Stimulated activated CD8-positive, alpha-beta memory T cell treated with anti-CD3 and anti-CD28 coated beads, Interleukin-12 subunit alpha, Interleukin-12 subunit beta, amount 100 ng/mL, for 4 hours (primary cell): ENCODE results near the gene CBL.
A peak's percentile ranks its signal among the peaks of the same experiment; 100 is the strongest.
"Not testable (repeated sequence)": the region's sequence is repeated elsewhere in the genome, so short reads cannot be mapped to it uniquely, and the experiment has no call there.

Experiments
- DNase-seq: peaks from one replicate; pipeline ENCODE4 v3.0.0-alpha.2; 2020; ENCODE audit warnings: low read depth

The CBL gene

DNA sequence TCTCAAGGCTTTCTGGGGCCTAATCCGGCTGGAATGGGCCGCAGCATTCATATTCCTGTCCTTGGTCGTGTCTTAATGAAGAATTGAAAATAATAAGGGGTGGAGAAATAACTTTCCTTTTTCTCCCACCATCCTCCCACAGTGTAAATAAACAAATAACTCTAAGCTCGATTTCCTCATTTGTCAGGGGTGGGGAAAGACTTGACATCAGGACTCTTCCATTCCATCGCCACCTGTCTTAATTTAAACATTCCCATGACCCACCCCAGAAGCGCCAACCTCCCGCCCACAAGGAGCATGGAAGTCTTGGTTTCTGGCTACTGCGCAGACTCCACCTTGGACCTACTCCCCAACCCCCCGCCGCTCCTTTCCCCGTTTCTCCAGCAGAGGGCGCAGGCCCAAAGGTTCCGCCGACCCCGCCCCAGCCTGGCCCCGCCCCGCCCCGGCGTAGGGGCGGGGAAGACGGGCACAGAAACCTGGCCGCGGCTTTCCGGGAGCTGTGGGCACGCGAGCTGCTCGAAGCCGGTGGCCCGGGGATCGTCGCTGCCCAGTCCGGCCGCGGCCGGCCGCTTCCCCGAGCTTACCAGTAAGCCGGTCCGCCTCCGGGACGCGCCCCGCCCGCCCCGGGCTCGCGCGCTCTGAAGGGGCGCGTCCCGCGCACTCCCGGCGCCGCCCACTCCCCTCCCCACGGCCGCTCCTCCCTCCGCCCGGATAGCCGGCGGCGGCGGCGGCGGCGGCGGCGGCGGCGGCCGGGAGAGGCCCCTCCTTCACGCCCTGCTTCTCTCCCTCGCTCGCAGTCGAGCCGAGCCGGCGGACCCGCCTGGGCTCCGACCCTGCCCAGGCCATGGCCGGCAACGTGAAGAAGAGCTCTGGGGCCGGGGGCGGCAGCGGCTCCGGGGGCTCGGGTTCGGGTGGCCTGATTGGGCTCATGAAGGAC, at the start of gene CBL:
TSS of gene CBL (plus strand) at position 766 of the 937 bp plus-strand sequence. CDS start at position 845, 79 bp downstream.
- peak; percentile 93 for DNase-seq

- no peak for DNase-seq
Measured at GRCh38 chr11:119156496-119156895, 49.6 kb upstream of the CBL start.

DNA sequence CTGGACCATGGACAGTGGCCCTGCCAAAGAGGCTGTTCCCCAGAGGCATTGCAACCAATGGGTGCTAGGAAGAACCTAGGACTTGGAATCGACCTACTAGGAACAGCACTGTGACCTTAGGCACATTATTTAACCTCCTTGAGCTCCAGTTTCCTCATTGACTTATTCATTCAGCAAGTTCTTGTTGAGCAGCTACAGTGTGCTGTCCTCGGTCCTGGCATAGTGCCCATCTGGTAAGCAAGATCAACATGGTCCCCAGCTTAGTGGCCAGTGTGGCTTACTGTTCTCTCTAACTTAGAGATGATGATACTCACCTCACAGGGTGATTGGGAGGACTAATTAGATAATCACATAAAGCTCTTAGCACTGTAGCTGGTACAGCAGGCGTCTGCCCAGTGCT, 49.1 kb upstream of the CBL start:
- DNase-seq, result no peak

DNA sequence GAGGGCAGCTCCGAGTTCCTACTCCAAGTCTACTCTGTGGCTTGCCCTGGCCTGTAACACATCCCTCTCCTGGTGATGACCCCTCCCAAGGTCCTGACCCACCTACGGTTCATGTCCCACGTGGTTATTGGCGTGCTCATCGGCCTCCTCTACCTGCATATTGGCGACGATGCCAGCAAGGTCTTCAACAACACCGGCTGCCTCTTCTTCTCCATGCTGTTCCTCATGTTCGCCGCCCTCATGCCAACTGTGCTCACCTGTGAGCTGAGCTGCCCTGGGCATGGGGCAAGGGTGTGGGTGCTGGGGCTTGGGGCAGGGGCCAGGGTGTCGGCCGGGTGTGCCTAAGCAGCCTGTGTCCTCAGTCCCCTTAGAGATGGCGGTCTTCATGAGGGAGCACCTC, 47.7 kb upstream of the CBL start:
- no peak for DNase-seq

GRCh38 chr11:119160151-119160550, 46.0 kb upstream of the CBL start:
- DNase-seq, result no peak

- DNase-seq, result no peak
Measured at GRCh38 chr11:119161871-119162270, 44.3 kb upstream of the CBL start.

DNA sequence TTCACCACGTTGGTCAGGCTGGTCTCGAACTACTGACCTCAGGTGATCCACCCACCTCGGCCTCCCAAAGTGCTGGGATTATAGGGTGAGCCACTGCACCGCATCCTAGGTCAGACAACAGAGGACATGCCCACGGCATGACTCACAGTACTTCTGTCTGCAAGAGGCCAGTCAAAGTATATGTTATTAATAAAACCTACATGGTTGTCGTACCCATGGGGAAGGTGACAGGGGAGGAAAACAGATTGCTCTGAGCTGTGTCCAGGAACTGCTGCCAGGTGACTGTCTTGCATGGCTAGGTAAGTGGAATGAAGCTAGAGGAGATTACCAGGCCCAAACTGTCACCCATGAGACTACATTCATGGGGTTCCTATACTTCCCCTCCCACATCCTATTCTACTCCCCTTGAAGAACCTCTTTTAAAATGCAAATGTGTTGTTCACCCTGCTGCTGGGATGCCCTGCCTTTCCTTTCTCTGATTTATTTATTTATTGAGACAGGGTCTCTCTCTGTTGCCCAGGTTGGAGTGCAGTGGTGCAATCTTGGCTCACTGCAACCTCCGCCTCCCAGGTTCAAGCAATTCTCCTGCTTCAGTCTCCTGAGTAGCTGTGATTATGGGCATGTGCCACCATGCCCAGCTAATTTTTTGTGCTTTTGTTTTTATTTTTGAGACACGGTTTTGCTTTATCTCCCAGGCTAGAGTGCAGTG, 39.6 kb upstream of the CBL start:
- no peak for DNase-seq

DNA sequence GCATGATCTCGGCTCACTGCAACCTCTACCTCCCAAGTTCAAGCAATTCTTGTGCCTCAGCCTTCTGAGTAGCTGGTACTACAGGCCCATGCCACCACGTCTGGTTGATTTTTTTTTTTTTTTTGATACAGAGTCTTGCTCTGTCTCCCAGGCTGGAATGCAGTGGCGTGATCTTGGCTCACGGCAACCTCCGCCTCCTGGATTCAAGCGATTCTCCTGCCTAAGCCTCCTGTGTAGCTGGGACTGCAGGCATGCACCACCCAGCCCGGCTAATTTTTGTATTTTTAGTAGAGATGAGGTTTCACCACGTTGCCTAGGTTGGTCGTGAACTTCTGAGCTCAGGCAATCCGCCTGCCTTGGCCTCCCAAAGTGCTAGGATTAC, 39.1 kb upstream of the CBL start:
- not testable (repeated sequence) for DNase-seq

GRCh38 chr11:119167933-119168332, 38.2 kb upstream of the CBL start:
- DNase-seq, result no peak

- DNase-seq, result peak; percentile 65
Measured at GRCh38 chr11:119168471-119169281, 37.5 kb upstream of the CBL start, which contains the start of gene NLRX1. Gene NLRX1 (plus strand): TSS chr11:119168725. CDS start chr11:119171404, 2,679 bp downstream.

- DNase-seq, result no peak
Measured at GRCh38 chr11:119169282-119169719, 36.8 kb upstream of the CBL start.

DNA sequence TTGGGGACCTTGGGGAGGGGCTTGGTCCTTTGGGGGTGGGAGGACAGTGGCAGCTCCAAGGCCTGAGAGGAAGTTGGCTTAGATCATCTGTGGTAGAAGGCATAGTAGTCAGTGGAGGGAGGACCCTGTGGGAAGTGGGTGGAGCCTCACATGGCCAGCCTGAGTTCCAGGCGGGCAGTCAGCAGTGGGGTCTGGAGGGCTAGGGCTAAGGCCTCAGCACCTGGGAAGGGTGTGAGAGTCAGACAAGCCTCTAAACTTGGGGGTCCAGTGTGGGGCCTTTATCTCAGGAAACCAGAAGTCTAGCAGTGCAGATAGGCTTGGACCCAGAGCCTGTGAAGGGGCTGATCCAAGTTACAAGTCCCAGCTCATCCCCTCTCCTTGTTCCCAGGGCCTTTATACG, 33.6 kb upstream of the CBL start:
- DNase-seq, result no peak

DNA sequence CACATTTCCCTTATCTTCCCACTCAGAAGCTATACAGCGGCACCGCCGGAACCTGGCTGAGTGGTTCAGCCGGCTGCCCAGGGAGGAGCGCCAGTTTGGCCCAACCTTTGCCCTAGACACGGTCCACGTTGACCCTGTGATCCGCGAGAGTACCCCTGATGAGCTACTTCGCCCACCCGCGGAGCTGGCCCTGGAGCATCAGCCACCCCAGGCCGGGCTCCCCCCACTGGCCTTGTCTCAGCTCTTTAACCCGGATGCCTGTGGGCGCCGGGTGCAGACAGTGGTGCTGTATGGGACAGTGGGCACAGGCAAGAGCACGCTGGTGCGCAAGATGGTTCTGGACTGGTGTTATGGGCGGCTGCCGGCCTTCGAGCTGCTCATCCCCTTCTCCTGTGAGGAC, 32.7 kb upstream of the CBL start:
- DNase-seq, result no peak

DNA sequence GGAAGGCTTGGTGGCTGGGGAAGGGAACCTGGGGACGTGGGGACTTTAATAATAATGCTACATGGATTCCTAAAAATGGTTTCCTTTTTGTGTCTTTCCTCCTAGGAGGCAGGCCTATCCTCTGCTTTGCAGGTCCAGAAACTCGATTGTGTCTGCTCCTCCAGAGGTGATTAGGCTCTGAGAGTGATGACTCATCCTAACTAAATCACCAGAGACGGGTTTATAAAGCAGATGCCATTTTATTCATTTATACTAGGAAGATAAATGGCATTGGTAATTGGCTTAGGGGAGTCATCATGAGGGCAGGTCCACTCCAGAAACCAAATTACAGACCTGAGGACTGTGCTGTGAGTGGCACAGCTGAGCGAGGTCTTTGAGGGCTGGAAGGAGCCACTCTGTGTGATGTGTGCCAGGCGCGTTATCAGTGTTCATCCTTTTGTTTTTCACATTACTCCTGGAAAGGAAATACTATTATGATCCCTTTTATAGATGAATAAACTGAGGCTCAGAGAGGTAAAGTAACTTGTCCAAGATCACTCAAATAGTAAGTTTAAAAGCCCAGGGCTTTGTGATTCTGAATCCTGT, 30.6 kb upstream of the CBL start:
- no peak for DNase-seq

DNA sequence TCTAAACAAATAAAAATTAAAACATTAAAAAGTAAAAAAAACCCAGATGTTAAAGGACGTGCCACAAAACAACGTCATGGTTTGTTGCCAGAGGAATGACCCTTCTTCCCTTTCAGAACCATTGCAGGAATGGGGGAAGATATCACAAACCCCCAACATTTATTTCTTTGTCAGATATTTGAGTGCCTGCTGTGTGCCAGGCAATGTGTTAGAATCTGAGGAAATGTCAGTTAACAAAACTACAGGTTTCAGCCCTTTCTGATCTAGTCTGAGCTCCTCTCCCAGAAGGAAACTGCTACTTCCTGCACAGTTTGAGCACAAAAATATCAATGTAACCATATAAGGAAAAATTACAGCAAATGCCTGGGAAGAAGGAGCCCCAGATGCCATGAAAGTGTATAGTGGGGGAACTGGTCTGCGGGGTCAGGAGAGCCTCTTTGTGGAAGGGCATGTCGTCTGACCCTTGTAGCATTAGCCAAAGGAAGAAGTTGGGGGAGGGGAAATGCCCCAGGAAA, 27.9 kb upstream of the CBL start:
- no peak for DNase-seq

DNA sequence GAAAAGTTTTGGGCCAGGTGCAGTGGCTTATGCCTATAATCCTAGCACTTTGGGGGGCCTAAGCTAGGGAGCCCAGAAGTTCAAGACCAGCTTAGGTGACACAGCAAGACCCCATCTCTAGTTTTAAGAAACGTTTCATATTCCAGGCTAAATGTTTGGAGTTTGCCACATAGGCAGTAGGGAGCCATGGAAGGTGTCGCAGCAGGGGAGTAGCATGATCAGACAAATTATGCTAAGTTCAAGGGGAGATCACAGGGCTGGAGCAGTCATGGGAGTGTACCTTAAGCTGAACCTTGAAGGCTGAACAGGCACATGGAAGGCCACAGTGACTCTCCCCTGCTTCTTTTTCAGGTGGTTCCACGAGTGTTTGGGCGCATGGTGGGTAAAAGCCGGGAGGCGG, 26.8 kb upstream of the CBL start:
- DNase-seq, result no peak

- DNase-seq, result no peak
Measured at GRCh38 chr11:119179983-119180382, 26.2 kb upstream of the CBL start.

GRCh38 chr11:119180729-119181676, 25.1 kb upstream of the CBL start:
- no peak for DNase-seq

- no peak for DNase-seq
Measured at GRCh38 chr11:119181677-119182412, 24.3 kb upstream of the CBL start.

DNA sequence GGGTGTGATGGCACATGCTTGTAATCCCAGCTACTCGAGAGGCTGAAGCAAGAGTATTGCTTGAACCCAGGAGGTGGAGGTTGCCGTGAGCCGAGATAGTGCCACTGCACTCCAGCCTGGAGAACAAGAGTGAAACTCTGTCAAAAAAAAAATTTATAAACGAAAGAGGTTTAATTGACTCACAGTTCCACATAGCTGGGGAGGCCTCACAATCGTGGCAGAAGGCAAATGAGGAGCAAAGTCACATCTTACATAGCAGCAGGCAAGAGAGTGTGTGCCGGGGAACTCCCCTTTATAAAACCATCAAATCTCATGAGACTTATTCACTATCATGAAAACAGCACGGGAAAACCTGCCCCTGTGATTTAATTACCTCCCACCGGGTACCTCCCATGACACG, 21.7 kb upstream of the CBL start:
- DNase-seq, result not testable (repeated sequence)
